ENCODE data around the gene SPATA6.
"Not testable (repeated sequence)": the region's sequence is repeated elsewhere in the genome, so short reads cannot be mapped to it uniquely, and the experiment has no call there.

SPATA6 gene

GRCh38 chr1:48450505-48450904 is 21.5 kb downstream of the SPATA6 start:
- peak in 1 of 2 experiments; percentile 5 for DNase-seq

DNA sequence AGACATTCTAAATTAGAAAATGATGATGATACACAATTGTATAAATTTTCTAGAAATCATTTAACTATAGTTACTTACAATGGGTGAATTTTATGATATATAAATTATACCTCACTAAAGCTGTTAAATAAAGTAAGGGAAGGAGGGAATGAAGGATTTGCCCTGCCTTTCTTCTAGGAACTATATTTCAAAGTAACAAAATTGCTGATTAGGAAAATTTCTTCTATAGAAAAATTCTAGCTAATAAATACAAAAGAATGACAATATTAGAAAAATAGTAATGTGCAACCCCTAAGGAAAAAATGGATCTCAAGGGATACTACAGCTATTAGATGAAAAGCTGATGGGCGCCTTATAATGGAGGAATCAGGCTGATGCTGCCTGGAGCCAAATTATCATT is 23.1 kb downstream of the SPATA6 start:
- DNase-seq: no peak

- not testable (repeated sequence) for DNase-seq
These were observed 27.8 kb downstream of the SPATA6 start for GRCh38 chr1:48444186-48444585.

GRCh38 chr1:48442864-48443619 is 29.0 kb downstream of the SPATA6 start:
- no peak for DNase-seq

DNA sequence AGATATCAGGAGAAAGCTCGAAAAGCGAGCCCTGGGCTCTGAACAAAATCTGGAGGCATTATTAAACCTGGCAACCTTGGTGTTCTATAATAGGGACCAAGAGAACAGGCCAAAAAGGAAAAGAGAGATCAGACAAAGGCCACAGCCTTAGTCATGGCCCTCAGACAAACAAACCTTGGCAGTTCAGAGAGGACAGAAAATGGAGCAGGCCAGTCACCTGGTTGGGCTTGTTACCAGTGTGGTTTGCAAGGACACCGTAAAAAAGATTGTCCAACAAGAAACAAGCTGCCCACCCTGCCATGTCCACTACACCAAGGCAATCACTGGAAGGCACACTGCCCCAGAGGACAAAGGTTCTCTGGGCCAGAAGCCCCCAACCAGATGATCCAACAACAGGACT is 31.2 kb downstream of the SPATA6 start:
- DNase-seq: not testable (repeated sequence)

- DNase-seq: no peak
These were observed 32.6 kb downstream of the SPATA6 start for GRCh38 chr1:48439380-48439779.

DNA sequence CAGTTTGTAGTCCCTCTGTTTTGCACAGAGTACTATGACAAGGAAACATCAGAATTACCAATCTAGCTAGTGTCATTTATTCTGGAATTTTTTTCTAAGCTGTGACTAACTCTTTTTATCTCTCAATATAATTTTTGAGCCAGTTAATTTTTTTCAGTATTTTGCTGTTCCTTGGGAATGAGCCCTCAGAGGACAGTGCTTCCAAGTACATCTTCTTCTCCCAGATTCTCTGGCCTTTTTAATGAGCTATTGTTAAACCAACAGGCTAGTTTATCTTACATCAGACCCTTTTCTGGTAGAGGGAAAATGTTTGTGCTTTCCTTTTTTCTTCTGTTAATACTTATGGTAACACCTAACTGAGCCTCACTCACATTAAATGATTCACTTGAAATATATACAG is 34.6 kb downstream of the SPATA6 start:
- not testable (repeated sequence) for DNase-seq

GRCh38 chr1:48435312-48436002 is 36.5 kb downstream of the SPATA6 start:
- not testable (repeated sequence) for DNase-seq

GRCh38 chr1:48430832-48431231 is 41.2 kb downstream of the SPATA6 start:
- no peak for DNase-seq

DNA sequence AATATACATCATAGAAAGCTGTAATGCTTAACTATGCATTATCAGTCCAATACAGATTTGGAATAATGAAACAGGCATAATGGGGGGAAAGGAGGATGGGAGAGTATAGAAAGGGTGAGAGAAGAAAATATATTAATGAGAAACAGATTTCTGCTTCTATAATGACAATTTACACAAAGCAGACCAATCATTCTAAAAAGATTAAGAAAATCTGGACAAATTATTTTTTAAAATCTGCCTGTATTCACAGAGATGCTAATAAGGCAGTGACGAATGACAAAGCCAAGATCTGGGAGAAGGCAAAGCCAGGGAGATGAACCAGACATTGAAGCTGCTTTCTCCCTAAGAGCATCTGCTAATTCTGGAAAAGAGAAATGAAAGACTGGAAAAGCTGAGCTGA is 50.0 kb downstream of the SPATA6 start:
- DNase-seq: no peak

GRCh38 chr1:48418742-48419141 is 53.3 kb downstream of the SPATA6 start:
- DNase-seq: no peak

DNA sequence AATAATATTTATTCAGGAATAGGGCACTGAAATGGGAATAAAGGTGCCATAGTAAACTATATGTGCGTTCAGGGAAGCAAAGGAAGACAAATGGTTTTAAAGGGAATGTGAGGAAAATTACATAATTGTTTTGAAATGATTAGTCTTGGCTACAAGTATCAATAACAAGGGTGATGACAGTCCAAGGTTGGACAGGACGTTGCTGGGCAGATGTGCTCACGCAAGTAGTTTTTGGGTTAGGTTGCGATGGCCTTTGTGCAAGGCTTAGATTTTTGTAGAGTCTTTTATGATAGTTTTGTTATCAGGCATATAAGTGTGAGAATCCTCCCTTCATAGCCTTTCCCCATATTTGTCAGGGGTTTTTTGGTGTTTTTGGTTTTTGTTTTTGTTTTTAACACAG is 57.0 kb downstream of the SPATA6 start:
- no peak for DNase-seq

DNA sequence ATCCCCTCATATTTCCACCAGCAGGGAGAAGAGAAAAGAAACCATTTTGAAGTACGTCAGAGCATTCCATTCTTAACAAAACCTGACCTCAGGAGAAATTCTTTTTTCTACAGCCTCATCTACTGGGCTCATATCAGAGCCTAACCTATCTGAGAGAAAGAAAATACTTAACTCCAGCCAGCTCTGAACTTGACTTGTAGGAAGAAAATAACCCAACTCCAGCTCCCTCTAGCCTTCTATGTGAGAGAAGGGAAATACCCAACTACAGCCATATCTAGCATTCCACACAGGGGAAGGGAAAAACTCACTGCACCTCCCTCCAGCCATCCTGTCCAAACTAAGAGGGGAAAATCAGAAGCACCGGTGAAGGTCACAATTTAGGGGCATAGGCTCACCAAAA is 57.7 kb downstream of the SPATA6 start:
- DNase-seq: no peak

GRCh38 chr1:48405940-48406339 is 66.1 kb downstream of the SPATA6 start:
- DNase-seq: no peak

GRCh38 chr1:48405400-48405799 is 66.6 kb downstream of the SPATA6 start:
- DNase-seq: no peak

DNA sequence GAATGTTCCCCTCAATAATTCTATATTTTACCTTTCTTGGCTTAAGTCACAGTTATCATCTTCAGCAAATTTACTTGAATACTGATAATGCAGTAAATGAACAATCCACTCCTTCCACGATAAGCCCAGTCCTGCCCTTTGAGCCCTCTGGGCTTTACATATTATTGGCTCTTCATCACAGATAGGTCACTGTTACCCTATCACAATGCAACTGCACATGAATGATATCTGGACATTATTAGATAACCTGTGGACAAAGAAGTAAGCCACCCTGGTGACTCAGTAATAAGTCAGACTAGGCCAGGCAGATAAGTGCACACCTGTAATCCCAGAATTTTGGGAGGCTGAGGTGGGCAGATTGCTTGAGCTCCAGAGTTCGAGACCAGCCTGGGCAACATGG is 69.4 kb downstream of the SPATA6 start:
- no peak for DNase-seq

- no peak for DNase-seq
These were observed 75.8 kb downstream of the SPATA6 start for GRCh38 chr1:48396208-48396607.

DNA sequence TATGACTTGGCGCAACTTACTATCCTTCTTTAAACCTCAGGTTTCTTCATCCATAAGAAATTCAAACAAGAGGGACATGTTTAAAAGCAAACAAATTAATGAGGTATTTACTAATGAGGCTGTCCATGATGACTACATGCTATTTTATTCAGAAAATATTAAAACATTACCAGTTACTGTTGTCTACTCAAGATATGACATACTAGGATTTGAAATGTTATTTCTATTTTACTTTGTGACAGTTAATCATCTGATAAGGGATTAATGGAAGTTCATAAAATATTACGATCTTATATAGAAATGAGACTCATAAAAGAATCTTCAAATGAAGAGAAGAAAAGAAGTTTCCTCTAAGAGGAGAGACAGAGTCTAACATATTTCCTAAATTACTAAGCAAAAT is 80.1 kb downstream of the SPATA6 start:
- DNase-seq: no peak

DNA sequence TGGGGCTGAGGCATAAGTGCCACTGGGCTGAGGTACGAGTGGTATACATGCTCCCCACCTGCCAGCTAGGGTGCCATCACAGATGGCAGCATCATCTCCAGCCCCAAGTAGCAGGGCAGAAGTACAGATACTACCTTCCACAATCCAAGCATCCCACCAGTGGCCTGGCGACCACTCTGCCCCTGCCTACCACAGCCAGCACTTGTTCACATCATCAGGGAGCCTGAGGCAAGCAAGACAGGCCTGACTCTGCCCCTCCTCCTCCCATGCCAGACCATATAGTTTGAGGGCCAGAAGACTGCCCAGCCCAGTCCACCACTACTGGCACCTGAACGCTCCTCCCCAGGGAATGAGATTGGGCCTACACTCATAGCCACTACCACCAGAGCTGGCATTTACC is 84.6 kb downstream of the SPATA6 start:
- DNase-seq: no peak

- DNase-seq: no peak
These were observed 97.2 kb downstream of the SPATA6 start for GRCh38 chr1:48374785-48375184.

DNA sequence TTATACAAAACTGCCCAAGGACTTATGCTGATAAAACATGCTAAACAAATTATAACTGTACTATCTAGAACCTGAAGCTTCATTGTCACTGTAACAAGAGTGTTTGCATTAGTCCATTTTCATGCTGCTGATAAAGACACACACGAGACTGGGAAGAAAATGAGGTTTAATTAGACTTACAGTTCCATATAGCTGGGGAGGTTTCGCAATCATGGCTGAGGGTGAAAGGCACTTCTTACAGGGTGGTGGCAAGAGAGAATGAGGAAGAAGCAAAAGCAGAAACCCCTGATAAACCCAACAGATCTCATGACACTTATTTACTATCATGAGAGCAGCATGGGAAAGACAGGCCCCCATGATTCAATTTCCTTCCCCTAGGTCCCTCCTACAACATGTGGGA is 100.4 kb downstream of the SPATA6 start:
- no peak for DNase-seq

DNA sequence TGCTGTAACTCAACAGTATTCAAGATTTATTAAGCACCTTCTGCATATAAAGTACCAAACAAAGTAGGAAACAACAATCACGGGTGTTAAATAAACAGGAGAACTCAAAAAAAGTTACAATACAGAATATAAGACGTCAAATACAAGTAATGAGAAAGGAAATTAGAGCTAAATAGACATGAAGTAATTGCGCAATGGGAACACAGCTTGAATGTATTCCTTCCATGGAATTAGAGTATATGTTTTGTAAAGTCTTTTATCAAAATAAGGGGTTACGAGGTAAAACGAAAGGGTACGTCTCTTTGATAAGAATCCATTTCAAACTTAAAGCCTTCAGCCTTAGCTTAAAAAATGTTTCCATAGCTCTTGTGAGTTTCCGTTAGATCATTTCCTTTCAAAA is 109.1 kb downstream of the SPATA6 start:
- DNase-seq: no peak

DNA sequence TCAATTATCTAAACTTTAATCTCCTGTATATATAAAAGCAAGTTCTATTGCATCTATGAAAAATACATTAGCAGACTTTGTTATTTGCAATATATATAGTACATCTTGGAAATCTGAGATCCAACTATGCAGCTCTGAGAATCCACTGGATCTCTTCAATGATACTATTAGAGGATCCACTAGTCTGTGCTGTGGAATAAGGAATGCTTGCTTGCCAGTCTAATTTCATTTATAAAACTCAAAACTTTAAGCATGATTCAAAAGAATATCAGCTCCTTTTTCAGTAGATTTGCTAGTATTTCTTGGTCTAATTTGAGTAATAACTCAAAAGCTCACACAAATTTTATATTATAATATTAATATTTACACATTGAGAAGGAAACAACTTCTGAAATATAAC is 115.1 kb downstream of the SPATA6 start:
- DNase-seq: no peak

DNA sequence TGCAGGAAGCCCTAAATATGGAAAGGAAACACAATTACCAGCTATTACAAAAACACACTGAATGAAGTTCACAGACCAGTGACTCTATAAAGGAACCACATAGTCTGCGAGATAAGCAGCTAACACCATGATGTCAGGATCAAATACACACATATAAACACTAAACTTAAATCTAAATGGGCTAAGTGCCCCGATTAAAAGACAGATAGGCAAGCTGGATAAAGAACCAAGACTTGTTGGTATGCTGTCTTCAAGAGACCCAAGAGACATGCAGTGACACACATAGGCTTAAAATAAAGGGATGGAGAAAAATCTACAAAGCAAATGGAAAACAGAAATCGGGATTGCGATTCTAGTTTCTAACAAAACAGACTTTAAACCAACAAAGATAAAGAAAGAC is 127.6 kb downstream of the SPATA6 start:
- DNase-seq: no peak

DNA sequence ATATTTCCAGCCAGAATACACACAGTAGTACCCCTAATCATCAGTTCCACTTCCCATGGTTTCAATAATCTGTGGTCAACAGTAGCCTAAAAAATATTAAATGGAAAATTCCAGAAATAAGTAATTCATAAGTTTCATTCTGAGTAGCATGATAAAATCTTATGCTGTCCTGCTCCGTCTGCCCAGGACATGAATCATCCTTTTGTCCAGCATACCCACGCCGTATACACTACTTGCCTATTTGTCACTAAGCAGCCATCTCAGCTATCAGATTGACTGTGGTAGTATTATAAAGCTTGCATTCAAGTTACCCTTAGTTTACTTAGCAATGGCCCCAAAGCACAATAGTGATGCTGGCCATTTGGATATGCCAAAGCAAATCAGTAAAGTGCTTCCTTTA is 130.8 kb downstream of the SPATA6 start:
- no peak for DNase-seq

All from AML-193 (cell line).